ENCODE results near the gene PHLPP1.

Gene PHLPP1

GRCh38 chr18:62984656-62985315 lies 269.4 kb downstream of the PHLPP1 start:
- no peak for DNase-seq (ENCODE audit: low read depth)

- DNase-seq (ENCODE audit: low read depth), result no peak
These were observed 271.1 kb downstream of the PHLPP1 start for GRCh38 chr18:62986490-62986889.

- no peak for DNase-seq (ENCODE audit: low read depth)
These were observed 271.9 kb downstream of the PHLPP1 start for GRCh38 chr18:62987055-62987830.

- no peak for DNase-seq (ENCODE audit: low read depth)
These were observed 272.5 kb downstream of the PHLPP1 start for GRCh38 chr18:62987859-62988258.

- no peak for DNase-seq (ENCODE audit: low read depth)
These were observed 273.1 kb downstream of the PHLPP1 start for GRCh38 chr18:62988471-62988870.

GRCh38 chr18:62989195-62989594 lies 273.9 kb downstream of the PHLPP1 start:
- DNase-seq (ENCODE audit: low read depth), result no peak

GRCh38 chr18:62990653-62991052 lies 275.3 kb downstream of the PHLPP1 start:
- no peak for DNase-seq (ENCODE audit: low read depth)

GRCh38 chr18:62991389-62991788 lies 276.0 kb downstream of the PHLPP1 start:
- DNase-seq (ENCODE audit: low read depth), result no peak

GRCh38 chr18:62991959-62992358 lies 276.6 kb downstream of the PHLPP1 start:
- no peak for DNase-seq (ENCODE audit: low read depth)

GRCh38 chr18:62992877-62993365 lies 277.6 kb downstream of the PHLPP1 start:
- no peak for DNase-seq (ENCODE audit: low read depth)

GRCh38 chr18:62996566-62996965 lies 281.2 kb downstream of the PHLPP1 start:
- no peak for DNase-seq (ENCODE audit: low read depth)

GRCh38 chr18:62997076-62997475 lies 281.7 kb downstream of the PHLPP1 start:
- no peak for DNase-seq (ENCODE audit: low read depth)

GRCh38 chr18:62998443-62998842 lies 283.1 kb downstream of the PHLPP1 start:
- no peak for DNase-seq (ENCODE audit: low read depth)

GRCh38 chr18:62999392-62999791 lies 284.1 kb downstream of the PHLPP1 start:
- no peak for DNase-seq (ENCODE audit: low read depth)

GRCh38 chr18:62999921-63000320 lies 284.6 kb downstream of the PHLPP1 start:
- DNase-seq (ENCODE audit: low read depth), result no peak

- DNase-seq (ENCODE audit: low read depth), result no peak
These were observed 285.5 kb downstream of the PHLPP1 start for GRCh38 chr18:63000839-63001238.

GRCh38 chr18:63001861-63002260 lies 286.5 kb downstream of the PHLPP1 start:
- no peak for DNase-seq (ENCODE audit: low read depth)

- no peak for DNase-seq (ENCODE audit: low read depth)
These were observed 287.0 kb downstream of the PHLPP1 start for GRCh38 chr18:63002305-63002704.

- no peak for DNase-seq (ENCODE audit: low read depth)
These were observed 287.6 kb downstream of the PHLPP1 start for GRCh38 chr18:63002803-63003445.

GRCh38 chr18:63003899-63004298 lies 288.6 kb downstream of the PHLPP1 start:
- no peak for DNase-seq (ENCODE audit: low read depth)

GRCh38 chr18:63004466-63005089 lies 289.2 kb downstream of the PHLPP1 start:
- no peak for DNase-seq (ENCODE audit: low read depth)

GRCh38 chr18:63005306-63005705 lies 290.0 kb downstream of the PHLPP1 start:
- no peak for DNase-seq (ENCODE audit: low read depth)

GRCh38 chr18:63007231-63007630 lies 291.9 kb downstream of the PHLPP1 start:
- DNase-seq (ENCODE audit: low read depth), result no peak

Measured in CMK (cell line).